ENCODE data around the gene CYTH3.

GRCh38 chr7:6210621-6211372, 61.6 kb downstream of the CYTH3 start:
- TF ChIP-seq CTCF (conservative IDR thresholded peaks at IDR 0.05; ENCODE audit: low read depth, low read length) (no peak), BHLHE40 (IDR thresholded peaks at IDR 0.05; ENCODE audit: low read depth, low read length) (no peak), MAZ (IDR thresholded peaks at IDR 0.05; ENCODE audit: borderline replicate concordance, low read depth, low read length) (no peak), SMC3 (IDR thresholded peaks at IDR 0.05; ENCODE audit: low read depth, low read length) (no peak), FOS (IDR thresholded peaks at IDR 0.05; ENCODE audit: low read depth, low read length) (no peak), RAD21 (IDR thresholded peaks at IDR 0.05; ENCODE audit: low read length) (no peak), RFX5 (IDR thresholded peaks at IDR 0.05; ENCODE audit: low read depth, low read length) (no peak)
- TF ChIP-seq, protein P1, sequence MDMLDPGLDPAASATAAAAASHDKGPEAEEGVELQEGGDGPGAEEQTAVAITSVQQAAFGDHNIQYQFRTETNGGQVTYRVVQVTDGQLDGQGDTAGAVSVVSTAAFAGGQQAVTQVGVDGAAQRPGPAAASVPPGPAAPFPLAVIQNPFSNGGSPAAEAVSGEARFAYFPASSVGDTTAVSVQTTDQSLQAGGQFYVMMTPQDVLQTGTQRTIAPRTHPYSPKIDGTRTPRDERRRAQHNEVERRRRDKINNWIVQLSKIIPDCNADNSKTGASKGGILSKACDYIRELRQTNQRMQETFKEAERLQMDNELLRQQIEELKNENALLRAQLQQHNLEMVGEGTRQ (IDR thresholded peaks at IDR 0.05; ENCODE audit: low read depth, low read length), result no peak
